ENCODE measurements around the gene POU3F2. TPM values are rescaled to one million over a fixed set of nuclear protein-coding genes. Genes with fewer than 3 reads are reported as not detected.

Gene POU3F2
- total RNA-seq, 4 donors from 2014 or later = not detected

DNA sequence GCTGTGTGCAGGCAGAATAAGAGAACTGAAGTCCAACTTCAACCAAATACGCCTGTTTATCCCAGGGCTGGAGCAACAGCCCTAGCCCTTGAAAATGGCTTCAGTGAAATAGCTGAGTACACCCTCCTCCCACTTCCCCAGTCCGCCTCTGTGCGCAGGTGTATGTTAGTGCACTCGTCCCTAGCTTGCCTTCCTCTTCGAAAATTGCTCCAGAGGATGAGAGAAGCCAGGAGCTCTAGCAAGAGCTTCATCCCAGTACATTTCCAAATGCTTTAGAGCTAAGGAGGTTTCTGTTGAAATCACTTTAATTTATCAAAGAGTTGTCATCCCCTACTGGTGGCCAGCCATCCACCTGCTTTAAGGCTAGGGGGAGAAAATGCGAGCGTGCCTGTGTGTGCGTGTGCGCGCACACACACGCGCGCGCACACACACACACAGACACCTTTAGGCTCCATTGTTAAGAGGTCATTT lies 5.4 kb upstream of the POU3F2 start:
- no peak for TF ChIP-seq CTCF (IDR thresholded peaks at IDR 0.05)
- TF ChIP-seq POLR2A (IDR thresholded peaks at IDR 0.05; ENCODE audit: low read depth) = no peak
- no peak for TF ChIP-seq POLR2AphosphoS5 (IDR thresholded peaks at IDR 0.05)
- no peak for TF ChIP-seq EP300 (IDR thresholded peaks at IDR 0.05)
- Histone ChIP-seq H3K4me1 (peaks cover 51 to 67% (median 59%) of the 10 kb centered on the region in 4 donors), H3K27me3 (peaks cover 0 to 97% (median 93%) of the 10 kb centered on the region in 4 donors), H3K36me3 (no peaks in the 10 kb centered on the region), H3K27ac (replicated peaks in 1 of 4) (no peak overlapping the region), H3K9me3 (no peaks in the 10 kb centered on the region), H3K4me3 (no peak overlapping the region)
- 17% methylated on average over 14 of the region's 14 CpGs for WGBS
- intact Hi-C loops (cut with DNase I) = no loop called here
- no peak for DNase-seq (ENCODE audit: extremely low spot score)

DNA sequence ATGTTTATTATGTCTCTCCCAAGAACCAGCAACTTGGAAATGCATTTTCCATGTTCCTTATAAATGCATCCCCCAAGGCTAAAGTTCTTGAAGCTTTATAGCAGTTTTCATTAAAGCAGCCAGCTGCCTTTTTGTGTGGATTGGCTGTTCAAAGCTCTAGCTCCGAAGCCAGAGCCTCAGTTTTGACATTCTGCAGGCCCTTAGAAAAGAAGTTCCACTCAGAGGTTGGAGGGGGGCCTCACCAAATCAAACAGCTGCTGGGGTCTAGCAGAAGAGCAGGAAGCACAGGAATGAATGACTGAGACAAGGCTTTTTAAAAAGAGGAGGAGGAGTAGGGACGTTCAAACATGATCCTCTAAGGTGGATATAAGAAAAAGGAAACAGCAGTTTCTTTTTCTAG lies 4.2 kb upstream of the POU3F2 start:
- H3K9me3 ChIP-seq = no peaks in the 10 kb centered on the region
- intact Hi-C loops (cut with DNase I) = no loop called here
- no peak overlapping the region for H3K4me3 ChIP-seq
- peaks cover 52 to 67% (median 59%) of the 10 kb centered on the region in 4 donors for H3K4me1 ChIP-seq
- WGBS = 28% methylated on average over 2 of the region's 2 CpGs
- no peak for TF ChIP-seq POLR2A (IDR thresholded peaks at IDR 0.05; ENCODE audit: low read depth)
- no peak for TF ChIP-seq EP300 (IDR thresholded peaks at IDR 0.05)
- TF ChIP-seq POLR2AphosphoS5 (IDR thresholded peaks at IDR 0.05) = no peak
- TF ChIP-seq CTCF (IDR thresholded peaks at IDR 0.05) = no peak
- H3K27me3 ChIP-seq = peaks cover 1 to 97% (median 86%) of the 10 kb centered on the region in 4 donors
- DNase-seq (ENCODE audit: extremely low spot score) = no peak
- no peak overlapping the region for H3K27ac ChIP-seq (replicated peaks in 1 of 4)
- H3K36me3 ChIP-seq = no peaks in the 10 kb centered on the region

DNA sequence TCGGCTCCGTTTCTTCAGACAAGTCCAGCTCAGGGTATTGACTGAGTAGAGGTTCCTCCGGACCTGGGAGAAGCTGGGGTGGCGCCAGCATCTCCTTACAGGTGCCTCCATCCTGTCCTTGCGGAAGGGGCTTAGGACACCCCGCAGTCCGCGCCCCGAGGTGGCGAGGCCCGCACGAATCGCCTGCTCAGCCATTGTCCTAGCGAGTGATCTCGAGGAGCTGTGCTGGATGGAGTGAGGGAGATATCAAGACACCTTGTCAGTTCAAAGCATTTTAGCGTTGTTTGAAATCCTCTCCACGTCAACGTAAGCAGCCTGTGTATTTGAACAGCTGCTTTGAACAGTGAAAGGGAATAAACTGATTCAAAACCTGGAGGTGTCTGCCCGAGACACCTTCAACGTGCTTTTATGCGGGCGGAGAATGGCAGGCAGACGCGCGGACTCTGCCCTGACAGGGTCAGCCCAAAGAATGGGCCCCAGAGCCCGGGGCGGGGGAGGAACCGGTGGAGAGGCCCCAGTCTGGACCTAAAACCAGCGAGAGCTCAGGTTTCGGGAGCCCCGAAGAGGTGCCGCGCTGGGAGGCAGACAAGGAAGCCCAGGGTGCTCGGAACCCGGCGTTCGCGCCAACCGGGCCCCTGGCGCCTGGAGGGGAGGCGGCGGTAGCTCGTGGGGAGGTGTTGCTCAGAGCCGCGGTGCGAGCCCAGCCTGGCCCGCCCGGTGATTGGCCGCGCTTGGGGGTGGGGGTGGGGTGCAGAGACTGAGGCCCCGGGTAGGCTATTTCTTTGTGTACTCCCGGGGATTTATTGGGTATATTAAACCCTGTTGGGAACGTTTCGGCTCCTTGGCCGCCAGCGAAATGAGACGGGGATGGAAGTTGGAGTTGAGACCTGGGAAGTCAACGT lies 3.1 kb upstream of the POU3F2 start:
- Histone ChIP-seq H3K27ac (replicated peaks in 1 of 4) (no peak overlapping the region), H3K36me3 (no peaks in the 10 kb centered on the region), H3K9me3 (no peaks in the 10 kb centered on the region), H3K4me3 (peak overlapping the region in 1 of 4 donors; percentile 1), H3K4me1 (peaks cover 61 to 76% (median 69%) of the 10 kb centered on the region in 4 donors), H3K27me3 (peaks cover 3 to 97% (median 86%) of the 10 kb centered on the region in 4 donors)
- intact Hi-C loops (cut with DNase I) = no loop called here
- TF ChIP-seq POLR2A (IDR thresholded peaks at IDR 0.05; ENCODE audit: low read depth) = no peak
- no peak for TF ChIP-seq CTCF (IDR thresholded peaks at IDR 0.05)
- WGBS = 8% methylated on average over 26 of the region's 58 CpGs
- no peak for DNase-seq (ENCODE audit: extremely low spot score)

- Histone ChIP-seq H3K4me3 (peak overlapping the region in 3 of 4 donors; percentile 57 to 69 (median 62)), H3K36me3 (no peaks in the 10 kb centered on the region), H3K4me1 (peaks cover 61 to 76% (median 70%) of the 10 kb centered on the region in 4 donors), H3K9me3 (no peaks in the 10 kb centered on the region), H3K27me3 (peaks cover 3 to 97% (median 87%) of the 10 kb centered on the region in 4 donors), H3K27ac (replicated peaks in 1 of 4) (no peak overlapping the region)
- WGBS = 7% methylated on average over 11 of the region's 11 CpGs
- no peak for DNase-seq (ENCODE audit: extremely low spot score)
- TF ChIP-seq POLR2AphosphoS5 (IDR thresholded peaks at IDR 0.05) = no peak
- TF ChIP-seq EP300 (IDR thresholded peaks at IDR 0.05) = no peak
- TF ChIP-seq POLR2A (IDR thresholded peaks at IDR 0.05; ENCODE audit: low read depth) = no peak
- no peak for TF ChIP-seq CTCF (IDR thresholded peaks at IDR 0.05)
- intact Hi-C loops (cut with DNase I) = no loop called here
These were observed 2.5 kb upstream of the POU3F2 start for GRCh38 chr6:98831959-98832283.
